Progenitor cell of endocrine pancreas (in vitro differentiated cells): ENCODE measurements around the gene MYO7B. TPM values are rescaled to one million over a fixed set of nuclear protein-coding genes. Genes with fewer than 3 reads are reported as not detected.

ENCODE experiments used
- DNase-seq: peaks from one replicate; pipeline ENCODE4 v3.0.0; 2021; ENCODE audit warnings: low spot score; ENCODE audit not compliant: unreplicated experiment
- H3K27ac Mint-ChIP-seq: 2 replicates; pipeline ENCODE4 v1.8.0; 2021; ENCODE audit warnings: mild to moderate bottlenecking, moderate library complexity, mixed read lengths
- H3K27me3 Mint-ChIP-seq: 2 replicates; pipeline ENCODE4 v1.8.0; 2021; ENCODE audit warnings: mixed read lengths
- H3K36me3 Mint-ChIP-seq: 2 replicates; pipeline ENCODE4 v1.8.0; 2022; ENCODE audit warnings: mixed read lengths; ENCODE audit not compliant: insufficient read depth
- H3K4me1 Mint-ChIP-seq: 2 replicates; pipeline ENCODE4 v1.8.0; 2021; ENCODE audit warnings: low read depth, mixed read lengths
- H3K4me3 Mint-ChIP-seq: 2 replicates; pipeline ENCODE4 v1.8.0; 2021; ENCODE audit warnings: low read depth, mild to moderate bottlenecking, moderate library complexity, mixed read lengths
- H3K9me3 Mint-ChIP-seq: 2 replicates; pipeline ENCODE4 v1.8.0; 2021; ENCODE audit warnings: low read depth, mixed read lengths
- CTCF ChIP-seq: fragments of 200-600 bp; sonication (generic); IDR thresholded peaks from one replicate; pipeline ENCODE4 v1.5.0; 2021; ENCODE audit warnings: antibody characterized with exemption, mild to moderate bottlenecking; ENCODE audit not compliant: unreplicated experiment
- total RNA-seq: library from RNA; stranded (reverse); gene quantifications from 2 replicates; pipeline ENCODE4 v1.2.1, GENCODE V29; 2021

The MYO7B gene
- total RNA-seq, 1 donor from 2014 or later: not detected

DNA sequence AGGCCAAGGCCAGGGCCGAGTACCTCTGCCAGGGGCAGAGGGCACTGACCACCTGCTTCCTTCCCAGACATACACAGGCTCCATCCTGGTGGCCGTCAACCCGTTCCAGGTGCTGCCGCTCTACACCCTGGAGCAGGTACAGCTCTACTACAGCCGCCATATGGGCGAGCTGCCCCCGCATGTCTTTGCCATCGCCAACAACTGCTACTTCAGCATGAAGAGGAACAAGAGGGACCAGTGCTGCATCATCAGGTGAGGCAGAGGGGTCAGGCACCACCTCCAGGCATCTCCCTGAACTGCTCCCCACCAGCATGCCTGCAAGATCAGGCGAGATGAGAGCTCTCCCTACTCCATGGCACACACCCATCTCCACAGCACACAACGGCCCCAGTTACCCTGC lies 31.1 kb downstream of the MYO7B start:
- Mint-ChIP-seq H3K36me3 (no peaks in the 10 kb centered on the region), H3K9me3 (no peaks in the 10 kb centered on the region), H3K27ac (no peak overlapping the region), H3K4me1 (no peaks in the 10 kb centered on the region), H3K4me3 (no peak overlapping the region), H3K27me3 (peaks cover 11% of the 10 kb centered on the region)
- TF ChIP-seq CTCF: no peak
- no peak for DNase-seq

DNA sequence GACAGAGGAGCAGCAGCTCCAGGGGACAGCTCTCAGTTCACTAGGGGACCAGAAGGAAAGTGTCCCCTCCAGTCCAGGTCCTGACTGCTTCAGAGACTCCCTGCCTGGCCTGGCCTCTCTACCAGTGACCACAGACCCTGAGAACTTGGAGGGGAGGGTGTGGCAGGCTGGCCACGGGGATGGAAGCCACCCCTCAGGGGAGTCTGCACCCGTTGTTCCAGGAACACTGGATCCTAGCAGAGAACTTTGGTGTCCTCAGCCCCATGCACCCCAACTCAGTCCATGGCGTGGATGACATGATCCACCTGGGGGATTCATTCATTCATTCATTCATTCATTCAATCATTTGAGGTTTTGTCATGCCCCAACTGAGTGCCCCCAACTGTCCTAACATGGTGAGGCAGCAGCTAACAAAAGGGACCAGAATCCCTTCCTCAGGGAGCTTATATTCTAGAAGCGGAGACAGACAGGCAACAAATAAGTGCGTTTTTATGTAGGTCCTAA lies 31.9 kb downstream of the MYO7B start:
- Mint-ChIP-seq H3K36me3 (no peaks in the 10 kb centered on the region), H3K9me3 (no peaks in the 10 kb centered on the region), H3K27ac (no peak overlapping the region), H3K27me3 (peaks cover 11% of the 10 kb centered on the region), H3K4me1 (no peaks in the 10 kb centered on the region), H3K4me3 (no peak overlapping the region)
- TF ChIP-seq CTCF: no peak
- no peak for DNase-seq

GRCh38 chr2:127568128-127568527 lies 32.6 kb downstream of the MYO7B start:
- Mint-ChIP-seq H3K9me3 (no peaks in the 10 kb centered on the region), H3K27me3 (peaks cover 14% of the 10 kb centered on the region), H3K27ac (no peak overlapping the region), H3K4me3 (no peak overlapping the region), H3K4me1 (no peaks in the 10 kb centered on the region), H3K36me3 (no peaks in the 10 kb centered on the region)
- TF ChIP-seq CTCF: no peak
- DNase-seq: no peak

DNA sequence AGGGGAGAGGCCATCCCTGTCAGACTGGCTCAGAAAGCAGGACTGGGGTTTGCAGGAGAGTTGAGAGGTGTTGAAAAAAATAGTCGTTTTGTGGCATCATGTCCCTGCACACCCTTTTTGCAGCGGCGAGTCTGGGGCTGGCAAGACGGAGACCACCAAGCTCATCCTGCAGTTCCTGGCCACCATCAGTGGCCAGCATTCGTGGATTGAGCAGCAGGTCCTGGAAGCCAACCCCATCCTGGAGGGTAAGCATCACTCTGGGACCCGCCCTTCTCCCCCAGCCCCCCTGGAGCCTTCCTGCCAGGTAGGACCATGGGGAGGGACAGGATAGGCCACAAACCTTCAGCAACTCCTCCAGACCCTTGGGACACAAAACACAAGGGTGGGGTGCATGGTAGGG lies 34.2 kb downstream of the MYO7B start:
- peaks cover 18% of the 10 kb centered on the region for H3K27me3 Mint-ChIP-seq
- no peak for DNase-seq

More for the DNA sequence above, 34.2 kb downstream of the MYO7B start:
- no peaks in the 10 kb centered on the region for H3K4me1 Mint-ChIP-seq
- no peaks in the 10 kb centered on the region for H3K36me3 Mint-ChIP-seq
- no peaks in the 10 kb centered on the region for H3K9me3 Mint-ChIP-seq
- H3K4me3 Mint-ChIP-seq: no peak overlapping the region
- no peak for TF ChIP-seq CTCF
- no peak overlapping the region for H3K27ac Mint-ChIP-seq
